ENCODE measurements around the gene C15orf39.
A peak's percentile ranks its signal among the peaks of the same experiment; 100 is the strongest.

The C15orf39 gene

DNA sequence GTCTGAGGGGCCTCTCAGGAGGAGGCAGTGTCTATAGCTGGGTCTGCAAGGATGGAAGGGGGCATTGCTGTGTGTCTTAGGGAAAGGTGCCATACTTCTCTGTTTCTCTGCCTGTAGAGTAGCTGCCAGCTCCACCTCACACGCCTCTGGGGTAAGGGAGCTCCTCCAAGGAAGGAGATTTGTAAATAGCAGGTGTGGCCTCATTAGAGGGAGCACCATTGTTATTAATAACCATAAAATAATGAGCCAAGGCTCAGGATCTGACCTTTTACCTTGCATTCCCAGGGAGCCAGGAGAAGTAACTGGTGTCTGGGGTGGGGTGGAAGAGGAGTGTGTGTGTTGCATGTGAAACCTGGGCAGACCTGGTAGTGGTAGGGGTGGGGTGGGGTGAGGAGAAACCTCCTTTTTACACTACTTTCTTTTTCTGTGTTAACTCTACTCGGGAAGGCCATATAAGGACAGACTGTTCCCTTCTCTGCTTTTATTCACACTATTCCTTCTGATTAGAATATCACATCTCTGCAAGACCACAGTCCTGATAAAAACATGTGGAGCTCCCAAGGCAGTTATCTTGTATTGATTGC lies 2.2 kb upstream of the C15orf39 start:
- TF ChIP-seq, protein P1, sequence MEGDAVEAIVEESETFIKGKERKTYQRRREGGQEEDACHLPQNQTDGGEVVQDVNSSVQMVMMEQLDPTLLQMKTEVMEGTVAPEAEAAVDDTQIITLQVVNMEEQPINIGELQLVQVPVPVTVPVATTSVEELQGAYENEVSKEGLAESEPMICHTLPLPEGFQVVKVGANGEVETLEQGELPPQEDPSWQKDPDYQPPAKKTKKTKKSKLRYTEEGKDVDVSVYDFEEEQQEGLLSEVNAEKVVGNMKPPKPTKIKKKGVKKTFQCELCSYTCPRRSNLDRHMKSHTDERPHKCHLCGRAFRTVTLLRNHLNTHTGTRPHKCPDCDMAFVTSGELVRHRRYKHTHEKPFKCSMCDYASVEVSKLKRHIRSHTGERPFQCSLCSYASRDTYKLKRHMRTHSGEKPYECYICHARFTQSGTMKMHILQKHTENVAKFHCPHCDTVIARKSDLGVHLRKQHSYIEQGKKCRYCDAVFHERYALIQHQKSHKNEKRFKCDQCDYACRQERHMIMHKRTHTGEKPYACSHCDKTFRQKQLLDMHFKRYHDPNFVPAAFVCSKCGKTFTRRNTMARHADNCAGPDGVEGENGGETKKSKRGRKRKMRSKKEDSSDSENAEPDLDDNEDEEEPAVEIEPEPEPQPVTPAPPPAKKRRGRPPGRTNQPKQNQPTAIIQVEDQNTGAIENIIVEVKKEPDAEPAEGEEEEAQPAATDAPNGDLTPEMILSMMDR (IDR thresholded peaks at IDR 0.05; ENCODE audit: low read depth, low read length), result no peak
- no peak overlapping the region for H3K4me3 ChIP-seq (ENCODE audit: low read depth, low read length)

DNA sequence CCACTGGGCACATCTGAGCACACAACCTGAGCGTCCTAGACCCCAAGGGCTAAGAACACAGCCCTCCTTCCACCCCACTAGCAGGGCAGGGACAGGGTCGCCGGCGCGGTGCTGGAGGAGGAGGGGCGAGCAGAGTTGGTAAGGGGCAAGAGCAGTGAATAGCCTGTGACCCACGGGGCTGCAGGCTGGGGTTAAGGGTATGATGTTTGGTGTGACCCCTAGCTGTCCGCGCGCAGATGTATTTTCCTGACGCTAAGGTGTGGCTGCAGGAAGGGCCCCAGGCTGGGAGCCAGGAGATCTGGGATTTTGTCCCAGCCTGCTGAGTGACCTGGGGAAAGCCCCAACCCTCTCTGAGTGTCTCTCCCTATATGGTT lies 1.3 kb upstream of the C15orf39 start:
- TF ChIP-seq, protein P1 (IDR thresholded peaks at IDR 0.05; ENCODE audit: low read depth, low read length), result no peak

DNA sequence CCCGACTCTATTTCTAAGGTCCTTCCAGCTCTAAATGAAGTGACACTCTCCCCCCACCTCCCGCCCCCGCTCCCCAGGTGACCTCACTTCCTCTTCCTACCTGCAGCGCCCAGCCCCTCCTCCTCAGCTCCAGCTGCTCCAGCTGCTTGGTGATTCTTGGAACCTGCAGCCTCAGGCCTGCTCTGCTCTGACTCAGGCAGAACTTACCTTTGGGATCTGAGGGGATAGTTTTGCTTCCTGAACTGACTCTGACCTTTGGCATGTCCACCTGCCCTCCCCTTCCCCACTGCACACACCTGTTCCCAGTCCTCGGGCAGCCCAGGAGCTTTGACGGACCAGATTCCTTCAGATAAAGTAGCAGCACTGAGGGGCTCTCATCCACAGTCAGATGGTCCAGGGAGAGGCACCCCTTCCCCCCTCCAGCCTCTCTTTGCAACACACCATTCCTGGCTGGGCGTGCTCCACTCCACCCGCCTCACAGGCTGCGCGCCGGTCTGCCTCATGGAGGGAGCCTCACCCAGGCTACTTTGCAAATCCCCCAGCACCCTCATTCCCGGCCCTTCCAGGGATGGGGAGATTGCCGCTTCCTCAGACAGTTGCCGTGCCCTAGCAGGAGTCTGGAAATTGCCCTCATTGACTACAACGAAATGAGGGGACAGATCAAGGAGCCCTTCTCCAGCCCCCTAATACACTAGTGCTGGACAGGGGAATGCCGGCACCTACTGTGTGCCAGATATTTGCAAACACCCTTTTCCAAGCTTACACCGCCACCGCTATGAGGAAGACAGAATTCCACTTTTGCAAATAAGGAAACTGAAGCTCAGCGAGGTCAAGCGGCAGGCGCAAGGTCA lies 692 bp upstream of the C15orf39 start:
- H3K4me3 ChIP-seq (ENCODE audit: low read depth, low read length), result peak overlapping the region; percentile 91
- TF ChIP-seq, protein P1 (IDR thresholded peaks at IDR 0.05; ENCODE audit: low read depth, low read length), result no peak

More for the DNA sequence above, 1.3 kb upstream of the C15orf39 start:
- no peak overlapping the region for H3K4me3 ChIP-seq (ENCODE audit: low read depth, low read length)

DNA sequence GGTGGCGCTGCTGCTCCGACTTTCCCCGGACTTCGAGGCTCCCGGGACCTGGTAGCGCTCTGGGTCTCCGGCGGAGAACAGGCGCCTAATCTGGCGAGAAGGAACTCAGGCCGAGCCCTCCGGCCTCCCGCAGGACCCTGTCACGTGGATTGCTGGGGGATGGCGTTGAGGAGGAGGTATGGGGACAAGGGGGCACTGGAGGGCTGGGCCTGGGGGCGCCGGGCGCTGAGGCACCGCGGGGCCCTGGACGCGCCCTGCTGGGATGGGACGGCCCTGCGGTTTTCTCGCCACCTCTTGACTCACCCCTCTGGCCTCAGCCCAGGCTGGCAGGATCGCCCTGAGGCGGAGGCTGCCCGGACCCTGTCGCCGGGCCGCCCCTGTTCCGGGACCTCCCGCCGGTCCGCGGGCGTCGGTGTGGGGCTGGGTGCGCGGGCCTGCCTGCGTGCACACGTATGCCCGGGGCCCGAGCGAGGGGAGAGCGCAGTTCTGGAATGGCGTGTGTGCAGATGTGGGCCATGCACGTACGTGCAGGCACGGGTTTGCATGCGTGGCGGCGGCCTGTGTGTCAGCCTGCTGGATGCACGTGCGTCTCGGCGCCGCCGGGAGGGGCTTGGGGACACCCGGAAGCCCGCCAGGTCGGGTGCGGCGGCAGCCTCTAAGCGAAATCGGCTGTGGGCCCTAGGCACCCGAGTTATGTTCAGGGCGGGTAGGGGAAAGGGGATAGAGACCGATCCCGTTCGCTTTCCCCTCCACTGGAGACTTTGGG lies 752 bp downstream of the C15orf39 start:
- H3K4me3 ChIP-seq (ENCODE audit: low read depth, low read length), result peak overlapping the region; percentile 91

DNA sequence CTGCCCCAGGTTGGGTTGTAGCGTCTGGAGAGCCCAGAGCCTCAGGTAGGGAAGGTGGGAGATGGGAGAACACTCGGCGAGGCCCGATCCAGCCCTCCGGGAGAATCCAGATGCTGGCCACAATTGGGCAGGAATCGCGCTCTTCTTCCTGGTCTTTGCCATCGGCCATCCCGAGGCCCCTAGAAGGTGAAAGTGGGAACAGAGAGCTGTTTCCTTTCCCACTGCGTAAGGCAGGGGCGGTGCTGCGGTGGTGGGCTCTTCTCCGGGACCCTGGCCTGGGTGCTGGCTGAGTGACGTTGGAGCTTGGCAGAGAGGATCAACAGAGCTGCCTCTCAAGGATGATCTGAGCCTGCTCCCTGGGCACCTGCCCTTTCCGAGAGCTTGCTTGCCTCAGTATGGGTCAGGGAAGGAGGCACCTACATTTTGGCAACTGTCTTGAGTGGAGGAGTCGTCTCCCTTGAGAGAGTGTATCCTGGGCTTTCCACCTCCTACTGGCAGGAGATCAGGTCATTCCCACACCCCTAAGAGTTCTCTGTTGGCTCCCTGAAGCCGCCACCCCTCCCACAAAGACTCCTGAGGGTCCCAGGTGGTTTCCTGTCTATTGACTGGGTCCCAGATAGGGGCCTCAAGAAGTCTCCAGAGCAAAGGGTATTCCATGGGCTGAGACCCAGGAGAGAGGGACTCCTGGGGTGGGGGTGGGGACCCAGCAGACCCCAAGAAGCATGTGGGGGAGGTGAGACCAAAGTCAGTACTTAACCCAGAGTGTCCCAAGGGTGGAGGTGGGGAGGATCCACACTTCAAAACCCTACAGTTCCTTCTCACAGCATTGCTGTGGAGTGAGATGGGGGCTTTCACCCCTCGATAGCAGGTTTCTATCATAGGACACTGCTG lies 1.6 kb downstream of the C15orf39 start:
- peak overlapping the region; percentile 91 for H3K4me3 ChIP-seq (ENCODE audit: low read depth, low read length)
- TF ChIP-seq, protein P1 (IDR thresholded peaks at IDR 0.05; ENCODE audit: low read depth, low read length), result no peak

More for the DNA sequence above, 752 bp downstream of the C15orf39 start:
- TF ChIP-seq, protein P1 (IDR thresholded peaks at IDR 0.05; ENCODE audit: low read depth, low read length), result no peak

DNA sequence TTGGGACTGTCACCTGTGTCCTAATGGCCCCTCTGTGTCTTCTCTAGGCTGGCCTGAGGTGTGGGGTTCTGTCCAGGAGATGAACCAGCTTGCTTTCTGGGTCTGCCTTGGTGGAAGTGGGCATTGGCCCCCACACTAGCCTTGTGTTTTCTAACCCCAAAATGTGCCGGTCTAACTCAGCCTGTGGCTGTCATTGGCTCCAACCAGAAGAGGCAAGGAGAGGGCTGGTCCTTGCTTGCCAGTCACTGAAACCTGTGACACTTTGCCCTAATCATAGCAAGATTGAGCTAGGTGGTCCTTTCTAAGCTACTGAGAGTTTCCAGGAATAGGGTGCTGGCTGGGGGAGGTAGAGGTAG lies 2.2 kb downstream of the C15orf39 start:
- peak overlapping the region; percentile 91 for H3K4me3 ChIP-seq (ENCODE audit: low read depth, low read length)
- TF ChIP-seq, protein P1 (IDR thresholded peaks at IDR 0.05; ENCODE audit: low read depth, low read length), result no peak

Data from WI38 (cell line).